H9 (cell line): ENCODE data around the gene GJA10. TPM values are rescaled to one million over a fixed set of nuclear protein-coding genes. Genes with fewer than 3 reads are reported as not detected.

Experiments
- DNase-seq: peaks from one replicate; pipeline ENCODE4 v3.0.0-alpha.2; 2017
- H2AFZ ChIP-seq: one replicate; pipeline ENCODE4 v1.6.1; 2013; ENCODE audit warnings: mild to moderate bottlenecking, low read length, control low read depth, moderate library complexity
- H2AK5ac ChIP-seq: 2 replicates; pipeline ENCODE4 v1.6.1; 2013; ENCODE audit warnings: low read length, control low read depth, mixed read lengths; ENCODE audit not compliant: insufficient read length
- H2BK120ac ChIP-seq: one replicate; pipeline ENCODE4 v1.6.1; 2013; ENCODE audit warnings: low read depth, mild to moderate bottlenecking, low read length, control low read depth, inconsistent platforms; ENCODE audit not compliant: poor library complexity, severe bottlenecking
- H2BK12ac ChIP-seq: 2 replicates; pipeline ENCODE4 v1.6.1; 2013; ENCODE audit warnings: low read length, control low read depth, mixed read lengths, low read depth; ENCODE audit not compliant: insufficient read length
- H2BK15ac ChIP-seq: 2 replicates; pipeline ENCODE4 v1.6.1; 2013; ENCODE audit warnings: low read depth, low read length, control low read depth
- H2BK20ac ChIP-seq: one replicate; pipeline ENCODE4 v1.6.1; 2013; ENCODE audit warnings: low read depth, mild to moderate bottlenecking, low read length, control low read depth, inconsistent platforms; ENCODE audit not compliant: poor library complexity, severe bottlenecking
- H2BK5ac ChIP-seq: 2 replicates; pipeline ENCODE4 v1.6.1; 2013; ENCODE audit warnings: low read length, control low read depth, mixed read lengths; ENCODE audit not compliant: insufficient read length
- H3K14ac ChIP-seq: 2 replicates; pipeline ENCODE4 v1.6.1; 2013; ENCODE audit warnings: low read length, control low read depth; ENCODE audit not compliant: insufficient read depth
- H3K18ac ChIP-seq: 2 replicates; pipeline ENCODE4 v1.6.1; 2013; ENCODE audit warnings: low read depth, mild to moderate bottlenecking, mixed read lengths, low read length, control low read depth; ENCODE audit not compliant: insufficient read length
- H3K23ac ChIP-seq: 2 replicates; pipeline ENCODE4 v1.6.1; 2013; ENCODE audit warnings: low read length, control low read depth, mixed read lengths, low read depth; ENCODE audit not compliant: insufficient read length
- H3K23me2 ChIP-seq: 2 replicates; pipeline ENCODE4 v1.6.1; 2013; ENCODE audit warnings: low read depth, mild to moderate bottlenecking, mixed read lengths, low read length, control low read depth; ENCODE audit not compliant: insufficient read length, poor library complexity, severe bottlenecking
- H3K27ac ChIP-seq: 2 replicates; pipeline ENCODE4 v1.5.1; 2013; ENCODE audit warnings: low read length, control low read depth, mixed read lengths, low read depth; ENCODE audit not compliant: insufficient read length
- H3K27me3 ChIP-seq: 2 replicates; pipeline ENCODE4 v1.6.1; 2013; ENCODE audit warnings: low read length, control low read depth, inconsistent platforms; ENCODE audit not compliant: insufficient read depth
- H3K4ac ChIP-seq: 2 replicates; pipeline ENCODE4 v1.6.1; 2013; ENCODE audit warnings: low read depth, mild to moderate bottlenecking, control low read depth, inconsistent platforms, low read length, moderate library complexity
- H3K4me1 ChIP-seq: 2 replicates; pipeline ENCODE4 v1.6.1; 2013; ENCODE audit warnings: low read length, control low read depth, inconsistent platforms; ENCODE audit not compliant: insufficient read depth
- H3K4me2 ChIP-seq: 2 replicates; pipeline ENCODE4 v1.6.1; 2013; ENCODE audit warnings: low read length, control low read depth, mixed read lengths; ENCODE audit not compliant: insufficient read length, insufficient read depth
- H3K56ac ChIP-seq: 2 replicates; pipeline ENCODE4 v1.6.1; 2013; ENCODE audit warnings: low read depth, mild to moderate bottlenecking, mixed read lengths, low read length, control low read depth; ENCODE audit not compliant: insufficient read length
- H3K79me1 ChIP-seq: 2 replicates; pipeline ENCODE4 v1.6.1; 2013; ENCODE audit warnings: low read depth, mild to moderate bottlenecking, moderate library complexity, low read length, control low read depth, inconsistent platforms; ENCODE audit not compliant: insufficient read depth, poor library complexity, severe bottlenecking
- H3K79me2 ChIP-seq: 2 replicates; pipeline ENCODE4 v1.6.1; 2013; ENCODE audit warnings: low read length, control low read depth, inconsistent platforms; ENCODE audit not compliant: insufficient read depth
- H3K9ac ChIP-seq: 2 replicates; pipeline ENCODE4 v1.6.1; 2013; ENCODE audit warnings: low read length, control low read depth, mixed read lengths; ENCODE audit not compliant: insufficient read length; ENCODE audit errors: extremely low read depth
- H3K9me3 ChIP-seq: one replicate; pipeline ENCODE4 v1.6.1; 2013; ENCODE audit warnings: low read depth, low read length, inconsistent platforms; ENCODE audit not compliant: control insufficient read depth
- H3T11ph ChIP-seq: one replicate; pipeline ENCODE4 v1.6.1; 2013; ENCODE audit warnings: mild to moderate bottlenecking, low read length, control low read depth, inconsistent platforms
- H4K20me1 ChIP-seq: one replicate; pipeline ENCODE4 v1.6.1; 2013; ENCODE audit not compliant: control insufficient read depth, insufficient read length, insufficient read depth
- H4K5ac ChIP-seq: 2 replicates; pipeline ENCODE4 v1.6.1; 2013; ENCODE audit warnings: low read depth, mild to moderate bottlenecking, mixed read lengths, low read length, control low read depth; ENCODE audit not compliant: insufficient read length
- H4K8ac ChIP-seq: replicated peaks from 2 replicates; pipeline ENCODE4 v1.6.1; 2013; ENCODE audit warnings: low read length, control low read depth, mixed read lengths, low read depth; ENCODE audit not compliant: insufficient read length
- H4K91ac ChIP-seq: 2 replicates; pipeline ENCODE4 v1.6.1; 2013; ENCODE audit warnings: low read depth, mild to moderate bottlenecking, moderate library complexity, mixed read lengths, low read length, control low read depth; ENCODE audit not compliant: insufficient read length
- H3K27ac Mint-ChIP-seq, 3 experiments: 2 replicates in 2 of 3; 3 replicates in 1 of 3; pipeline ENCODE4 v1.8.0; 2020 to 2021; ENCODE audit warnings: mixed read lengths in 3 of 3, mild to moderate bottlenecking in 1 of 3, moderate library complexity in 1 of 3
- H3K27me3 Mint-ChIP-seq: 2 replicates; pipeline ENCODE4 v1.8.0; 2021; ENCODE audit warnings: low read depth, mild to moderate bottlenecking, moderate library complexity, mixed read lengths
- H3K36me3 Mint-ChIP-seq, 3 experiments: 2 replicates in 2 of 3; 3 replicates in 1 of 3; pipeline ENCODE4 v1.8.0; 2020 to 2021; ENCODE audit warnings: low read depth in 3 of 3, mixed read lengths in 3 of 3; ENCODE audit not compliant: insufficient read depth in 1 of 3
- H3K4me1 Mint-ChIP-seq, 2 experiments: 2 replicates each; pipeline ENCODE4 v1.8.0; 2020; ENCODE audit warnings: mixed read lengths in 2 of 2
- H3K4me3 Mint-ChIP-seq, 2 experiments: 2 replicates in 1 of 2; 3 replicates in 1 of 2; pipeline ENCODE4 v1.8.0; 2020 to 2021; ENCODE audit warnings: mild to moderate bottlenecking in 2 of 2, mixed read lengths in 2 of 2, moderate library complexity in 1 of 2
- H3K9me3 Mint-ChIP-seq, 2 experiments: 2 replicates in 1 of 2; 3 replicates in 1 of 2; pipeline ENCODE4 v1.8.0; 2020; ENCODE audit warnings: mild to moderate bottlenecking in 2 of 2, mixed read lengths in 2 of 2, moderate library complexity in 1 of 2
- CTCF ChIP-seq: fragments of 200-600 bp; sonication (generic); conservative IDR thresholded peaks from 3 replicates; pipeline ENCODE4 v1.8.0; 2021; ENCODE audit warnings: antibody characterized with exemption, mild to moderate bottlenecking
- WGBS: extraction: QIAGEN DNeasy Blood & Tissue Kit; methylation state at CpG from one replicate; pipeline ENCODE4 v1.1.7; 2013; ENCODE audit warnings: missing lambda C conversion rate, low lambda C conversion rate, mixed read lengths; ENCODE audit not compliant: insufficient read length; ENCODE audit errors: extremely low coverage; 5-methylcytosine and 5-hydroxymethylcytosine counted together
- total RNA-seq: library from RNA; stranded (reverse); gene quantifications from 2 replicates; pipeline ENCODE4 v1.2.1, GENCODE V29; 2021

The GJA10 gene
- total RNA-seq, 1 experiment from 2014 or later = not detected

- no peaks in the 10 kb centered on the region for H4K20me1 ChIP-seq
- H3K79me2 ChIP-seq = no peaks in the 10 kb centered on the region
- no peak for TF ChIP-seq CTCF
- H3K23me2 ChIP-seq = no peaks in the 10 kb centered on the region
- no peak overlapping the region for H2BK15ac ChIP-seq
- H3K4me1 ChIP-seq = no peaks in the 10 kb centered on the region
- H2AK5ac ChIP-seq = no peak overlapping the region
- no peak overlapping the region for H3K27ac ChIP-seq
- no peak overlapping the region for H3K14ac ChIP-seq
- H3K27me3 ChIP-seq = no peaks in the 10 kb centered on the region
- H3K56ac ChIP-seq = no peak overlapping the region
- Mint-ChIP-seq H3K4me1 (peaks cover 5 to 7% of the 10 kb centered on the region in 2 experiments), H3K27ac (peak overlapping the region in 1 of 3 experiments; percentile 77; a peak in 1 of 7 replicates), H3K4me3 (no peak overlapping the region), H3K27me3 (no peaks in the 10 kb centered on the region), H3K36me3 (peaks cover 0 to 6% (median 0%) of the 10 kb centered on the region in 3 experiments; a peak in 1 of 7 replicates), H3K9me3 (peaks cover 2 to 4% of the 10 kb centered on the region in 2 experiments; a peak in 4 of 5 replicates)
- no peak overlapping the region for H3K4ac ChIP-seq
- no peak overlapping the region for H4K8ac ChIP-seq
- H3K79me1 ChIP-seq = no peaks in the 10 kb centered on the region
- H3K9me3 ChIP-seq = no peaks in the 10 kb centered on the region
- no peak overlapping the region for H2BK5ac ChIP-seq
- H4K91ac ChIP-seq = no peak overlapping the region
- no peak overlapping the region for H2BK20ac ChIP-seq
- H3K18ac ChIP-seq = no peak overlapping the region
- no peak overlapping the region for H3K4me2 ChIP-seq
- no peak overlapping the region for H3K9ac ChIP-seq
- WGBS = no CpG with 5 or more reads among the region's 6 CpGs
- no peak overlapping the region for H3T11ph ChIP-seq
- H2BK12ac ChIP-seq = no peak overlapping the region
- H4K5ac ChIP-seq = no peak overlapping the region
- H3K23ac ChIP-seq = no peak overlapping the region
- no peak overlapping the region for H2BK120ac ChIP-seq
- DNase-seq = no peak
- H2AFZ ChIP-seq = no peak overlapping the region
These were observed 26.9 kb downstream of the GJA10 start for GRCh38 chr6:89921197-89921596.
